Measurements from ENCODE around the gene SCAF4.
"Not testable (repeated sequence)": the region's sequence is repeated elsewhere in the genome, so short reads cannot be mapped to it uniquely, and the experiment has no call there.

SCAF4 gene

GRCh38 chr21:31636874-31637273 is 95.0 kb downstream of the SCAF4 start:
- no peak for DNase-seq (ENCODE audit: low spot score)

DNA sequence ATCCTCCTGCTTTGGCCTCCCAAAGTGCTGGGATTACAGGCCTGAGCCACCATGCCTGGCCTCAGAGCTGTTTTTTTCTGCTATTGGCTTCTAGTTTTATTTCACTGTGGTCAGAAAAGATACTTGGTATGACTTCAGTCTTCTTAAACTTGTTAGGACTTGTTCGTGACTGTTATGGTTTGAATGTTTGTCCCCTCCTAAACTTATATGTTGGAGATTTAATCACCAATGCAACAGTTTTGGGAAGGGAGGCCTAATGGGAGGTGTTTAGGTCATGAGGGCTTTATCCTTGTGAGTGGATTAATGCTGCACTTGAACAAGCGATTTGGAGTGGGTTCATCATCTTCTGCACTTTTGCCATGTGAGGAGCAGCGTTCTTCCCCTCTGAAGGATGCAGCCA is 96.9 kb downstream of the SCAF4 start:
- DNase-seq (ENCODE audit: low spot score), result no peak

- DNase-seq (ENCODE audit: low spot score), result not testable (repeated sequence)
Measured at GRCh38 chr21:31631881-31632280, 100.0 kb downstream of the SCAF4 start.

- peak; percentile 44 for DNase-seq (ENCODE audit: low spot score)
Measured at GRCh38 chr21:31629972-31630711, 101.8 kb downstream of the SCAF4 start.

DNA sequence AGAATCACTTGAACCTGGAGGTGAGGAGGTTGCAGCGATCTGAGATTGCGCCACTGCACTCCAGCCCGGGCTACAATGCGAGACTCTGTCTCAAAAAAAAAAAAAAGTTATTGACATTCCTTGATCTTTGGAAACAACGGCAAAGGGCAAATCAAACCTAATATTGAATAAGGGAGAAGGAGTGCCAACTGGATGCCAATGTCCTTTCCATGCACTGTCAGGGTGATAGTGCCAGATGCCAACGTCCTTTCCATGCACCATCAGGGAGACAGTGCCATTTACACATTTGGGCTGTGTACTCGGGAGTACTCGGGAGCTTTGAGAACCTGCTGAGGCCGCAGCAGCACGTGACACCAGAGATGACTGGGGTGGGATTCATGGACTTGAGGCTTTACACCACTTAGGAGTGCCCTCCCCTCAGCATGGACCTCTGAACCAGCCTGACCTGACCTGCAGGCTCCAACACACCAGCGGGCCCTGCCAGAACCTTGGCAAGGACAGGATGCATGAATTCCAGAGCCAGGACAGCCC is 106.9 kb downstream of the SCAF4 start:
- no peak for DNase-seq (ENCODE audit: low spot score)

DNA sequence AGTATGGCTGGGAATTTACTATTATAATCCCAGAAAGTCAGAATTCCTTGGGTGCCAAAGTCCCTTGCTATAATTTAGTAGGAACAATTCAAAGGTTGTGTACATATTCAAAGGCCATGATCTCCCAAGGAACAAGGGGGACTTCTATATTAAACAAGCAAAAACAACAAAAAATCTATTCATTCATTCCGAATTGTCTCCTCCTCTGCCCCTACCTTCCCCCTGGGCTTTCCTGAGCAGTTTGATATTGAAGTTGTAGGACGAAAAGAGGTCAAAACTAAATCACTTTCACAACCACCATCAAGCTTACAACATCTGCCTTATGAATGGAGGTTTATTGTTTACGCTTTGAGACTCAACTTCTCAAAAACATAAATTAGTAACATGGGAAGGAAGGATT is 107.7 kb downstream of the SCAF4 start:
- DNase-seq (ENCODE audit: low spot score), result no peak

DNA sequence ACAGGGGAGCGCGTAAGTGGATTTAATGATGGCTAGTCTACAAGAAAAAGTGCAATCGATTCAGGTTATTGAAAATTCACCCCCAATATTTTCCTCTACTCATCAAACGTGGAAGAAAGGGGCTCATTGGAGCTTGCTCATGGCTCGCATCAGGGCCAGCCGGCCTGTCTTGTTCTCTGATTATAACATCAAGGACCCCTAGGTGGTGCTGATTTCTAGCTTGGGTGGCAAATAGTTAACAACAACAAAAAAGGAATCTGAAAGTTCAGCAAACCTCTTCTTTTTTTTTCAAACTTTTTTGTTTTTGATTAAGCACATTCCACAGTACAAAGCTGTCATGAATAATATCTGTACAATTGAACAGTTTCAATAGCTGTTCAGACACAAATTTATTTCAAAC is 108.3 kb downstream of the SCAF4 start:
- DNase-seq (ENCODE audit: low spot score), result peak; percentile 47

- no peak for DNase-seq (ENCODE audit: low spot score)
Measured at GRCh38 chr21:31622397-31622796, 109.5 kb downstream of the SCAF4 start.

Measured in D341Med (cell line).